Myometrial cell (primary cell): ENCODE measurements around the gene RASAL3. TPM values are rescaled to one million over a fixed set of nuclear protein-coding genes. Genes with fewer than 3 reads are reported as not detected.

Experiments used
- total RNA-seq: library from RNA; depleted of rRNA; stranded (reverse); fragments of >200 nt; gene quantifications from 2 replicates; pipeline ENCODE4 v1.2.3, GENCODE V29; 2015

Gene RASAL3
- total RNA-seq = 1.4 TPM in 1 of 2 replicates, not detected in the other

DNA sequence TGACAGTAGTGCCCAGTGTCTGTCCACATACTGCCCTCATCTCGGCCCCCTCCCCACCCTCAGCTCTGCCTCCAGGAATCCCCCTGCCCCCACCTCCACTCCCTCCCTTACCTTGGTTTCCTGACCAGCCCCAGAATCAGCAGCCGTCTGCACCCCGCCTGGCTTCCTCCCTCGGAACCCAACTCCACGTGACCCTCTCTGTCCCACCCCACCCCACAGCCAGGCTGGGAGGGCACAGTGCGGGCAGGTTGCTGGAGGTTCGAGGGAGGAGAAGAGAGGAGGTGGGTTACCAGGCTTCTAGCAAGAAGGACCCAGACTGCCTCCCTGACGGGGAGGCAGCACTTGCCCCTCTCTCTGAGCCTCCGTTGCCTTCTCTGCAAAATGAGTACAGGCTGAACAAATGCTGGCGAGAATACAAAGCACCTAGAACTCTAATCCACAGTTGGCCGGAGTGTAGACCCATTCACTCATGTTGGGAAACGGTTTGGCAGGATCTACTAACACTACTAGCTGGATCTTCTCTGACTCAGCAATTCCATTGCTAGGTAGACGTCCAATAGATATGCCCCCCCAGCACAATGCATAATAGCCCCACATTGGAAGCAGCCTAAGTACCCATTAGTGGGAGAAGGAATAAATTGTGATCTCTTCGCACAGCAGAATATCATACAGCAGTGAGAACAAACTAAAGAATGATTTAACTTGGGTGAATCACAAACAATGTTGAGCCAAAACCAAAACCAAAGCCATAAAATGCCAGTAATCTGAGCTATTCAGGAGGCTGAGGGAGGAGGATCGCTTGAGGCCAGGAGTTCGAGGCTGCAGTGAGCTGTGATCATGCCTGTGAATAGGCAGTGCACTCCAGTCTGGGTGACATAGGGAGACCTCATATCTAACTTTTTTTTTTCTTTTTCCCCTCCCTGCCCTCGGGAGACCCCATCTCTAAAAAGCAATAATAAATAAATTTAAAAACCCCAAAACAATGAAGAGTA lies at the start of gene RASAL3:
Gene RASAL3, minus strand, starts transcription at position 151 of the 992 bp plus-strand sequence. CDS start 186 bp downstream, outside the sequence.

DNA sequence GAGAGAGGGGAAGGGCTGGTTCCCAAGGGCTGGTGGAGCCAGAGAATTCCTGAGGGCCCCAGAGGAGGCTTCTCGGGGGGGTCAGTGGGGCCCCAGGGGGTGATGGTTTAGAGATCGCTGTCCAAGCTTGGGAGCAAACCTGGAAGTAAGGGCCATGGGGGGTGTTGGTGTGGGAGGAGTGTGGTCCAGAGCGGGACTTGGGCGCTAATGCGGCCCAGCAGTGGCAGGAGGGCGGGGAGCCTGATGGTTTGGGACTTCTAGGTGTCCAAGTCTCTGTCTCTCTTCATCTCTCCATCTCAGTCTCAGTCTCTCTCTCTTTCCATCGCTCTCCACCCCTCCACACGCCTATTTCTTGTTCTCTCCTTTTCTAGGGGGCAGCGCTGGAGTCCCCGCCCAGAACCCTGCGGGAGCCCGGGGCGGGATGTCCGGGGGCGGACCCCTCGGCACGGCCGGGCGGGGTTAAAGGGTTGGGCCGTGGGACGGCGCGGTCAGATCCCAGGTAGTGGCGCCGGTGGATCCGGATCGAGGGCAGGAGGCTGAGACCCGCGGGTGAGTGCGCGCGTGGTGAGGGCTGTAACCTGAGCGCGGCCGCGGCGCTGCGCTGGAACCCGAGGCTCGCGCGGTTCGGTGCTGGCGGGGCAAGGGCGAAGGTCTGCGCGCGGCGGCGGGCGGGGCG lies 43.8 kb upstream of the RASAL3 start, which contains the start of gene CYP4F22:
Gene CYP4F22, plus strand, starts transcription at position 491 of the 676 bp plus-strand sequence. CDS start 16,812 bp downstream, outside the sequence.

DNA sequence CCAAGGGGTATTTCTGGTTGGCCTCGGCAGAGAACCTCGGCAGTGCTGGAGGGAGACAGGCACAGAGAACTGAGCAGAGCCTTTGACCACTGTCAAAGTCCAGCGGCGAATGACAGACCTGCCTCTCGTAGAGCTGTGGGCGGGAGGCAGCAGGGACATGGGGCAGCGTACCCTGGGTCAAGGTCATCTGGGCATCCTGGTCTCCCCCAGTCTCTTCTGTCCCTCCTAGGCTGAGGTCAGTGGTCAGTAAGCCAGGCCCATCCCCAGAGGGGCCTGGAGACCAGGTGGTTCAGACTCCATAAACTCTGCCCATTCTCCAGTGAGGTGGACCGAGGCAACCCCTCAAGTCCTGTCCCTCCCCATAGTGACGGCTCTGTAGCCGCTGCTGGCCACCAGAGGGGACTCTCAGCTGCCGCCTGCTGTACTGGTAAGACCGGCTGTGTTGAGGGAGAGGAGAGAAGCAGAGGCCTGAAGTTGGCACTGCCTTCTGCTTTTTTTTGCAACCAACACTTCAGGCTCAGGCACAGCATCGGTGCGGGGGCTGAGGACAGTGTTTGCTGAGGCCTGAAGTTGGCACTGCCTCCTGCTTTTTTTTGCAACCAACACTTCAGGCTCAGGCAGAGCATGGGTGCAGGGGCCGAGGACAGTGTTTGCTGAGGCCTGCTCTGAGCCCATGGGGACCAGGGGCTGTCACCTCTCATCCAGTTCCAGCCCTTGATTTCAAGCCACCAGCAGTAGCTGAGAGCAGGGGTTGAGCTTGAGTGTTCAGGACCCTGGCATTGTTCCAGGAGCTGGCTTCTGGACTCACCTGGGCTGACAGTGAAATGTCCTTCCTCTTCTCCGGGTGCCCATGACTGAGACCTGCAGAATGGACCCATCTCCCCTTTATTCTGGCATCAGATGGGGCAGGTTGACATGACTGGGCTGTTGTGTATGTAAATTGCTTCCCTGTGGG lies 15.3 kb upstream of the RASAL3 start, which contains the start of gene PGLYRP2:
Gene PGLYRP2, minus strand, starts transcription at position 111 of the 955 bp plus-strand sequence. CDS start 130 bp downstream, outside the sequence.

DNA sequence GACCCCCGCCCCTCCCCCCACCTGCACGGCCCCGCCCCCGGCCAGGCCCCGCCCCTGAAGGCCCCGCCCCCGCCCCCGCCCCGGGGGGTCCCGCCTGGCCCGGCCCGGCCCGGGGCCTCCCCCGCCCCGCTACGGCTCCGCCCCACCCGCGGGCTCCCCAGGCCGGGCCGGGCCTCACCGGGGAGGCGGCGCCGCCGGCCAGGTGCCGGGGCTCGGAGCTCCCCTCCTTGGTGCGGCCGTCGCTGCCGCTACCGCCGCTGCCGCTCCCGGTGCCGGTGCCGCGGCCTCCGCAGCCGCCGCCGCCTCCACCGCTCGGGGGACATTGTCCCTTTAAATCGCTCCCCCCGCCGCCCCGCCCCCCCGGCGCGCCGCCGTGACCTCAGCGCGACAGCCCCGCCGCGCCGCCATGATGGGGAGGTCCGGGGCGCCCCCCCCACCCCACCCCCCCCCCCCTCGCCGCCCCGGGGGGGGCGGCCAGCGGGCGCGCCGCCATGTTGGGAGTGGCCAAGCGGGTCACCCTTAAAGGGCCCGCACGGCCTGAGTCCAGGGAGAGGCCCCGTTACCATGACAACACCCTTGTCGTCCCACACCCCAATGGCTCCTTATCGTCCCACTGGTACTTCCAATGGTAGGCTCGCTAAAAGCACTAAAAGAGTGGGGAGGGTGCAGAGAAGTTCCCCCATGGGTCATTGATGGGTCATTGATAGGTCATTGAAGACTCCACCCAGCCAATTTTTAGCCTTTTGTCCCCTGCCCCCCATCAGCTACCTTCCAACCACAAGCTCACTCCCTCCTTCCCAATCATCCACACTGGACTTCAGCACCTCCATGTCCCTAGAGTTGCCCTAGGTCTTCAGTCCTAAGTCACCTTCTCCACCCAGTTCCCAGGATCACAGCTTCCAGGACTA lies 14.5 kb downstream of the RASAL3 start, which contains the start of gene WIZ:
Gene WIZ, minus strand, starts transcription at position 337 of the 908 bp plus-strand sequence. CDS start 1,649 bp downstream, outside the sequence.

DNA sequence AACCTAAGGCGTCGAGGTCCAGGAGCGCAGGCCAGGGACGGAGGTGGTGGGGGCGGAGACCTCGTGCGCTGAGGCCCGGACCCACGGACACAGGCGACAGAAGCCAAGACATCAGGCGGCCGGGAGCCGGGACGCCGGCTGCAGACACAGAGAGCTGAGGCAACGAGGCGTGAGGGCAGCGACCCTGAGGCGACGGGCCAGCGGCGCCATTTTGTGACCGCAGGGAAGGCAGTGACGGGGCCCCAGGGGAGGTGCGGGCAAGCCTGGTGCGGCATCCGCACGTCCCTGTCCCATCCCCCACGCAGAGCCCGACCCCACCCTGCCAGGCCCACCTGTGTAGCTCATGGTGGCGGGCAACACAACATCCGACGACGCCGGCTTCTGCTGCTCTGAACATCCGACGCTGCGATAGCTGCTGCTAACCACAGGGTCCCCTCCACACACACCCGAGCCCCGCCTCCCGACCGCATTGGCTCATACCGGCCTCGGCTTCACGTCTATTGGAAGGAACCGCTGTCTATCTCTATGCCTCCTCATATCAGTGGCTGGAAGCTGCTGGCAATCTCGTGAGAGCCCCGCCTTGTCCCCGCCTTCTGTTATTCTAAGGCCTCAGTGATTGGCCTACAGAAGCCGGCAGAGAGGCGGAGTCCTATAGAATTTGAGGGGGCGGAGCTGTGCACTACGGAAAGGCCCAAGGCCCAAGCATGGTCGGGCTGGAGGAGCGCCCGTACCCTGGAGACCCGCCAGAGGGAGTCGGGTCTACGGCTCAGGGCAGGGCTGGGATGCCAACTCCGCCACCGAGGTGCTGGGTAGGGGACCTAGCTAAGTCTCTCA lies 45.5 kb downstream of the RASAL3 start, which contains the start of gene AKAP8L:
Gene AKAP8L, minus strand, starts transcription at position 410 of the 834 bp plus-strand sequence. Its CDS starts 65 bp downstream, at position 345.

Other genes starting within 250 kb of the RASAL3 start
- not detected in 2 replicates for gene EPHX3, start 232.1 kb downstream of the RASAL3 start, total RNA-seq
- 11.2 and 13.8 TPM in 2 replicates for gene BRD4, start 132.0 kb downstream of the RASAL3 start, total RNA-seq
- gene AKAP8, start 84.8 kb downstream of the RASAL3 start, total RNA-seq = 14.2 and 22.5 TPM in 2 replicates
- gene AKAP8L, start 45.6 kb downstream of the RASAL3 start, total RNA-seq = 58.3 and 60.0 TPM in 2 replicates
- gene WIZ, start 14.6 kb downstream of the RASAL3 start, total RNA-seq = 22.3 and 26.2 TPM in 2 replicates
- gene PGLYRP2, start 15.0 kb upstream of the RASAL3 start, total RNA-seq = not detected in 2 replicates
- gene CYP4F22, start 44.0 kb upstream of the RASAL3 start, total RNA-seq = not detected in 2 replicates
- gene CYP4F8, start 150.7 kb upstream of the RASAL3 start, total RNA-seq = not detected in 2 replicates
- gene CYP4F3, start 176.4 kb upstream of the RASAL3 start, total RNA-seq = not detected in 2 replicates
- gene CYP4F12, start 208.5 kb upstream of the RASAL3 start, total RNA-seq = not detected in 2 replicates